DOHH2 (cell line): ENCODE results near the gene HSD11B1.

ENCODE experiments used
- H3F3A ChIP-seq: fragments of 200-600 bp; sonication (generic), shearing (Covaris generic); 2 replicates; pipeline ENCODE4 v1.6.0; 2016; ENCODE audit warnings: antibody characterized with exemption, mild to moderate bottlenecking; ENCODE audit not compliant: control insufficient read depth, insufficient read depth
- H3K27ac ChIP-seq: fragments of 200-600 bp; sonication (generic); 2 replicates; pipeline ENCODE4 v1.5.1; 2014; ENCODE audit warnings: low read depth, mild to moderate bottlenecking, low read length, moderate library complexity
- H3K27me3 ChIP-seq: fragments of 200-600 bp; sonication (generic); 2 replicates; pipeline ENCODE4 v1.6.1; 2014; ENCODE audit warnings: mild to moderate bottlenecking, low read length, mixed read lengths; ENCODE audit not compliant: control insufficient read depth
- H3K36me3 ChIP-seq: fragments of 200-600 bp; sonication (generic); 2 replicates; pipeline ENCODE4 v1.6.1; 2014; ENCODE audit warnings: mild to moderate bottlenecking, low read length, moderate library complexity, mixed read lengths; ENCODE audit not compliant: control insufficient read depth
- H3K4me1 ChIP-seq: fragments of 200-600 bp; sonication (generic); 2 replicates; pipeline ENCODE4 v1.6.1; 2014; ENCODE audit warnings: mild to moderate bottlenecking, low read length, mixed read lengths; ENCODE audit not compliant: control insufficient read depth
- H3K4me2 ChIP-seq: fragments of 200-600 bp; sonication (generic); 2 replicates; pipeline ENCODE4 v1.6.0; 2014; ENCODE audit warnings: mild to moderate bottlenecking, low read length, moderate library complexity
- H3K4me3 ChIP-seq: fragments of 200-600 bp; sonication (generic); 2 replicates; pipeline ENCODE4 v1.5.1; 2014; ENCODE audit warnings: mild to moderate bottlenecking, low read length, mixed read lengths
- H3K79me2 ChIP-seq: fragments of 200-600 bp; sonication (generic); 2 replicates; pipeline ENCODE4 v1.6.1; 2014; ENCODE audit warnings: mild to moderate bottlenecking, low read length, mixed read lengths; ENCODE audit not compliant: control insufficient read depth
- H3K9me2 ChIP-seq: fragments of 200-600 bp; sonication (generic); replicated peaks from 2 replicates; pipeline ENCODE4 v1.6.1; 2014; ENCODE audit warnings: mild to moderate bottlenecking, low read length, mixed read lengths; ENCODE audit not compliant: control insufficient read depth
- H3K9me3 ChIP-seq: fragments of 200-600 bp; sonication (generic); 2 replicates; pipeline ENCODE4 v1.6.1; 2014; ENCODE audit warnings: antibody characterized with exemption, low read length, mixed read lengths; ENCODE audit not compliant: control insufficient read depth, insufficient read depth
- H4K20me1 ChIP-seq: fragments of 200-600 bp; sonication (generic); 2 replicates; pipeline ENCODE4 v1.6.0; 2014; ENCODE audit warnings: low read depth, mild to moderate bottlenecking, antibody characterized with exemption, low read length, moderate library complexity; ENCODE audit not compliant: control insufficient read depth, insufficient read depth
- CTCF ChIP-seq: fragments of 200-600 bp; sonication (generic); IDR thresholded peaks from one replicate; pipeline ENCODE4 v1.5.1; 2014; ENCODE audit warnings: antibody characterized with exemption, mild to moderate bottlenecking, low read depth, low read length; ENCODE audit not compliant: poor library complexity, severe bottlenecking
- EZH2phosphoT487 ChIP-seq: fragments of 200-600 bp; sonication (generic); IDR thresholded peaks from 2 replicates; pipeline ENCODE4 v1.6.1; 2017; ENCODE audit warnings: borderline replicate concordance, mild to moderate bottlenecking, antibody characterized with exemption, low read length, moderate library complexity, mixed read lengths

HSD11B1 gene

DNA sequence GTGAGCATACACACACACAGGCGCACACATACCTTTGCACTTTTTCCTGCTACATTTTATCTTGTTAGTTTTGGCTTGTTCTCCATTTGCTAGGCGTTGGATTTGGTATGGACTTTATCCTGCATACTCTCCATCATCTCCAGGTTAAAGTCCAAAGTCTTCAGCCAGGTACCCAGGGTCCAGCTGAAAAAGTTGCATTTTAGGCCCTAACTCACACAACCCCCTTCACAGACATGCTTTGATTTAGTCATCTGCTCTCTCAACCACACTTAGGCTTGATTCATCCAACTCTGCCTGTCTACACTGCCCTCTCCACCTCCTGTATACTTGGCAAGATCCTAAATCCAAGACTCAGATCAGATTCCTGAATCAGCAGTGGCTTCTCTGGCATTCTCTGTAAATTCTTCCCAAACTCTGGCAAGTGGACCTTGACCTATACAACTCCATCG, 41.7 kb upstream of the HSD11B1 start:
- Histone ChIP-seq H3K4me3 (no peak overlapping the region), H3K9me3 (no peaks in the 10 kb centered on the region), H3K4me1 (peaks cover 4% of the 10 kb centered on the region; the same call in 1 of the 2 replicates), H3K27me3 (no peaks in the 10 kb centered on the region), H3K27ac (no peak overlapping the region), H4K20me1 (no peaks in the 10 kb centered on the region), H3F3A (no peaks in the 10 kb centered on the region), H3K9me2 (no peaks in the 10 kb centered on the region), H3K79me2 (no peaks in the 10 kb centered on the region), H3K36me3 (no peaks in the 10 kb centered on the region), H3K4me2 (no peak overlapping the region)
- TF ChIP-seq EZH2phosphoT487 (no peak), CTCF (no peak)

- no peaks in the 10 kb centered on the region for H3K27me3 ChIP-seq
- TF ChIP-seq EZH2phosphoT487 (no peak), CTCF (no peak)
- H3K4me3 ChIP-seq, result no peak overlapping the region
- no peak overlapping the region for H3K27ac ChIP-seq
- no peaks in the 10 kb centered on the region for H3K79me2 ChIP-seq
- H4K20me1 ChIP-seq, result no peaks in the 10 kb centered on the region
- no peaks in the 10 kb centered on the region for H3K4me1 ChIP-seq
- H3K9me2 ChIP-seq, result no peaks in the 10 kb centered on the region
- H3K4me2 ChIP-seq, result no peak overlapping the region
- H3K36me3 ChIP-seq, result no peaks in the 10 kb centered on the region
- H3F3A ChIP-seq, result no peaks in the 10 kb centered on the region
- H3K9me3 ChIP-seq, result no peaks in the 10 kb centered on the region
Observed at GRCh38 chr1:209667103-209667502, 37.5 kb upstream of the HSD11B1 start.

GRCh38 chr1:209667708-209668107, 36.9 kb upstream of the HSD11B1 start:
- H3K9me3 ChIP-seq, result no peaks in the 10 kb centered on the region
- H4K20me1 ChIP-seq, result no peaks in the 10 kb centered on the region
- no peak overlapping the region for H3K4me3 ChIP-seq
- H3K9me2 ChIP-seq, result no peaks in the 10 kb centered on the region
- no peaks in the 10 kb centered on the region for H3K27me3 ChIP-seq
- TF ChIP-seq EZH2phosphoT487, result no peak
- TF ChIP-seq CTCF, result no peak
- no peaks in the 10 kb centered on the region for H3K79me2 ChIP-seq
- no peaks in the 10 kb centered on the region for H3K36me3 ChIP-seq
- no peak overlapping the region for H3K4me2 ChIP-seq
- H3K4me1 ChIP-seq, result no peaks in the 10 kb centered on the region
- H3K27ac ChIP-seq, result no peak overlapping the region
- no peaks in the 10 kb centered on the region for H3F3A ChIP-seq
